ENCODE measurements around the gene ARHGAP25.

DNA sequence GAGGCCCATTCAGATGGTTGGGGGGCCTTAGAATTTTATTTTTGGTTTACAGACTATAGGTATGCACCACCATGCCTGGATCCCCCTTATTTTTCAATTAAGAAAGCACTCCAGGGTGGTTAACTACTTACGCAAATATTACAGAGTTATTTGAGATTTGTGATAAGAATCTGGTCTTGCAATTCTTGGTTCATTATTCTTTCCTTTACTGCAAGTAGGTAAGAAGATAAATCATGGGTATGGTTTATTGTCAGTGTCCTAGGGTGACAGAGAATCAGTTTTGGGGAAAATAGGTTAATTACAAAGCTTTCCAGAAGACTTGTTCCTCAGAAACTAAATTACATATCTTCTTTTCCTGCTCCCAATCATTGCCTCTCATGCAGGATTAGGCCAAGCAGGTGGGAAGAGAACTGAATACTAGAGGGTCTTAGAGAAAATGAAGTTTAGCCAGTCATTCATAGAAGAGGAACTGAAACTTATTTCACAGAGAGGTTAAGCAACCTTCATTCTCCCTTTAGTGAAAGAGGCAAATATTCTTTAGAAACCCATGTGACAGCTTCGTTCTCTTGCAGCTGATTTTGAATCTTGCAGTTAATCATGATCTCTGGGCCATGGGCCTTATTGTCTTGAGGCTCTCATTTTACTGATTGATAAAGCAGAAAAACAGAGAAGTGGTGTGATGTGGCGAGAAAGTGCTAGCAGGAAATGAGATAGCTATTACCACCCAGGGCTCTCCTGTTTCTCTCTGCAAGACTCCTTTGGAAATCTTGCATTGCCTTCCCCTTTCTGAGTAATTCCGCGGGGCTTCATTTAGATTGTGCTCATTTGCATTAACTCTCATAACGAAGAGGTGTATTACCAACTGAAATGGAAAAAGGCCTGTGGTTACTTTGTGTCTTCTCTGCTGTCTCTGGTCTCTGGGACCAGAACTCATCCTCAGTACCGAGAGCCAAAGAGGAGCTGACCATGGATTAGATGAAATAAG, 44.8 kb upstream of the ARHGAP25 start:
- TF ChIP-seq, protein P1, sequence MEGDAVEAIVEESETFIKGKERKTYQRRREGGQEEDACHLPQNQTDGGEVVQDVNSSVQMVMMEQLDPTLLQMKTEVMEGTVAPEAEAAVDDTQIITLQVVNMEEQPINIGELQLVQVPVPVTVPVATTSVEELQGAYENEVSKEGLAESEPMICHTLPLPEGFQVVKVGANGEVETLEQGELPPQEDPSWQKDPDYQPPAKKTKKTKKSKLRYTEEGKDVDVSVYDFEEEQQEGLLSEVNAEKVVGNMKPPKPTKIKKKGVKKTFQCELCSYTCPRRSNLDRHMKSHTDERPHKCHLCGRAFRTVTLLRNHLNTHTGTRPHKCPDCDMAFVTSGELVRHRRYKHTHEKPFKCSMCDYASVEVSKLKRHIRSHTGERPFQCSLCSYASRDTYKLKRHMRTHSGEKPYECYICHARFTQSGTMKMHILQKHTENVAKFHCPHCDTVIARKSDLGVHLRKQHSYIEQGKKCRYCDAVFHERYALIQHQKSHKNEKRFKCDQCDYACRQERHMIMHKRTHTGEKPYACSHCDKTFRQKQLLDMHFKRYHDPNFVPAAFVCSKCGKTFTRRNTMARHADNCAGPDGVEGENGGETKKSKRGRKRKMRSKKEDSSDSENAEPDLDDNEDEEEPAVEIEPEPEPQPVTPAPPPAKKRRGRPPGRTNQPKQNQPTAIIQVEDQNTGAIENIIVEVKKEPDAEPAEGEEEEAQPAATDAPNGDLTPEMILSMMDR (conservative IDR thresholded peaks at IDR 0.05), result no peak
- no peak for TF ChIP-seq ZFX (IDR thresholded peaks at IDR 0.05)

All from C4-2B (cell line).